SH-SY5Y (cell line): Measurements from ENCODE around the gene MED13L.

ENCODE experiments used
- GATA2 ChIP-seq: IDR thresholded peaks from 2 replicates; pipeline ENCODE4 v1.6.1; 2011; ENCODE audit warnings: mild to moderate bottlenecking, low read depth, low read length
- GATA3 ChIP-seq: IDR thresholded peaks from 2 replicates; pipeline ENCODE4 v1.6.1; 2011; ENCODE audit warnings: low read depth, mild to moderate bottlenecking, low read length, moderate library complexity

- TF ChIP-seq GATA2 (no peak), GATA3 (no peak)
Observed at GRCh38 chr12:116150452-116150851, 127.0 kb downstream of the MED13L start.
